IMR-90 (cell line): ENCODE data around the gene GCNT2. TPM values are rescaled to one million over a fixed set of nuclear protein-coding genes. Genes with fewer than 3 reads are reported as not detected.

ENCODE experiments used
- ATAC-seq: fragments of 200-7000 bp; cut with Tn5 transposase; 2 replicates; pipeline ENCODE4 v1.9.1; 2020; ENCODE audit warnings: low read depth, mild to moderate bottlenecking, moderate library complexity
- BruUV-seq: library from RNA; stranded (reverse); fragments of 400-500 nt; replicated peaks from 2 replicates; lab custom pipeline; 2021; lab: Mats Ljungman, UMichigan
- CTCF ChIA-PET: fragments of 300-600 bp; formaldehyde crosslinking; extraction: SDS; loops from one replicate; lab custom pipeline; 2021; ENCODE audit warnings: antibody characterized with exemption; lab: Yijun Ruan, JAX
- POLR2A ChIA-PET: fragments of 300-600 bp; sonication (Branson Sonifier 250); formaldehyde crosslinking; loops from one replicate; lab custom pipeline; 2022; ENCODE audit warnings: antibody characterized with exemption; ENCODE audit not compliant: unreplicated experiment; lab: Charles Lee
- DNase-seq: peaks from one replicate; pipeline ENCODE4 v3.0.0; 2013
- H2AFZ ChIP-seq: replicated peaks from 2 replicates; pipeline ENCODE3; 2013; ENCODE audit warnings: low read length, mild to moderate bottlenecking; ENCODE audit not compliant: poor library complexity
- H2AK5ac ChIP-seq: 2 replicates; pipeline ENCODE4 v1.6.1; 2013; ENCODE audit warnings: low read depth, low read length, inconsistent platforms
- H2AK9ac ChIP-seq: replicated peaks from 2 replicates; pipeline ENCODE3; 2013; ENCODE audit warnings: mild to moderate bottlenecking, low read depth, low read length, moderate library complexity; ENCODE audit not compliant: poor library complexity
- H2BK120ac ChIP-seq: 2 replicates; pipeline ENCODE4 v1.6.1; 2013; ENCODE audit warnings: low read depth, low read length, inconsistent platforms
- H2BK15ac ChIP-seq: 3 replicates; pipeline ENCODE4 v1.6.1; 2013; ENCODE audit warnings: low read depth, low read length, inconsistent platforms
- H2BK20ac ChIP-seq: 2 replicates; pipeline ENCODE4 v1.6.1; 2013; ENCODE audit warnings: low read depth, mild to moderate bottlenecking, inconsistent platforms, low read length, moderate library complexity
- H2BK5ac ChIP-seq: 2 replicates; pipeline ENCODE4 v1.6.1; 2013; ENCODE audit warnings: mild to moderate bottlenecking, low read depth, low read length, inconsistent platforms; ENCODE audit not compliant: poor library complexity, severe bottlenecking
- H3K14ac ChIP-seq: replicated peaks from 2 replicates; pipeline ENCODE4 v1.6.1; 2013; ENCODE audit warnings: low read depth, low read length, inconsistent platforms
- H3K18ac ChIP-seq: 2 replicates; pipeline ENCODE4 v1.6.1; 2013; ENCODE audit warnings: low read depth, low read length, control low read depth
- H3K23ac ChIP-seq: 2 replicates; pipeline ENCODE4 v1.6.1; 2013; ENCODE audit warnings: low read depth, low read length, inconsistent platforms
- H3K27ac ChIP-seq: 2 replicates; pipeline ENCODE4 v1.5.1; 2013; ENCODE audit warnings: mild to moderate bottlenecking, control low read depth, low read length; ENCODE audit not compliant: insufficient read depth
- H3K27me3 ChIP-seq: 2 replicates; pipeline ENCODE4 v1.6.1; 2013; ENCODE audit warnings: low read length; ENCODE audit not compliant: control insufficient read depth, insufficient read depth
- H3K36me3 ChIP-seq: 2 replicates; pipeline ENCODE4 v1.6.1; 2013; ENCODE audit warnings: low read length, mixed read lengths; ENCODE audit not compliant: control insufficient read depth, insufficient read depth
- H3K4ac ChIP-seq: 2 replicates; pipeline ENCODE4 v1.6.1; 2013; ENCODE audit warnings: low read depth, low read length, inconsistent platforms
- H3K4me1 ChIP-seq: 2 replicates; pipeline ENCODE4 v1.6.1; 2013; ENCODE audit warnings: low read length, mixed read lengths; ENCODE audit not compliant: control insufficient read depth, insufficient read depth
- H3K4me2 ChIP-seq: 2 replicates; pipeline ENCODE4 v1.6.1; 2013; ENCODE audit warnings: low read depth, mild to moderate bottlenecking, control low read depth, low read length, moderate library complexity
- H3K4me3 ChIP-seq: 2 replicates; pipeline ENCODE4 v1.5.1; 2013; ENCODE audit warnings: low read depth, mild to moderate bottlenecking, control low read depth, low read length, moderate library complexity; ENCODE audit not compliant: insufficient read depth
- H3K56ac ChIP-seq: 2 replicates; pipeline ENCODE4 v1.6.1; 2013; ENCODE audit warnings: low read length, inconsistent platforms; ENCODE audit not compliant: insufficient read depth; ENCODE audit errors: extremely low read depth
- H3K79me1 ChIP-seq, 2 experiments: 2 replicates each; pipeline ENCODE4 v1.6.1; 2013; ENCODE audit warnings: low read length in 2 of 2, inconsistent platforms in 1 of 2, low read depth in 1 of 2
- H3K9ac ChIP-seq: 2 replicates; pipeline ENCODE4 v1.6.1; 2013; ENCODE audit warnings: low read depth, low read length, control low read depth
- H3K9me1 ChIP-seq: 2 replicates; pipeline ENCODE4 v1.6.1; 2013; ENCODE audit warnings: low read length, inconsistent platforms; ENCODE audit not compliant: insufficient read depth
- H3K9me3 ChIP-seq: 2 replicates; pipeline ENCODE4 v1.6.1; 2013; ENCODE audit warnings: low read length; ENCODE audit not compliant: control insufficient read depth, insufficient read depth
- H4K20me1 ChIP-seq: 2 replicates; pipeline ENCODE4 v1.6.1; 2013; ENCODE audit warnings: low read length, inconsistent platforms; ENCODE audit not compliant: insufficient read depth
- H4K5ac ChIP-seq: 2 replicates; pipeline ENCODE4 v1.6.1; 2013; ENCODE audit warnings: mild to moderate bottlenecking, low read depth, low read length, control low read depth
- H4K8ac ChIP-seq, 2 experiments: 2 replicates each; pipeline ENCODE4 v1.6.1; 2013; ENCODE audit warnings: low read depth in 2 of 2, low read length in 2 of 2, control low read depth in 1 of 2, inconsistent platforms in 1 of 2
- H4K91ac ChIP-seq: 2 replicates; pipeline ENCODE4 v1.6.1; 2013; ENCODE audit warnings: low read depth, low read length, inconsistent platforms; ENCODE audit not compliant: insufficient read depth
- CEBPB ChIP-seq: IDR thresholded peaks from 2 replicates; pipeline ENCODE4 v1.6.1; 2012; ENCODE audit warnings: low read depth, low read length, improper control_type of control experiment
- CHD1 ChIP-seq: IDR thresholded peaks from 2 replicates; pipeline ENCODE4 v1.6.1; 2012; ENCODE audit warnings: low read depth, low read length, improper control_type of control experiment
- MAFK ChIP-seq: IDR thresholded peaks from 2 replicates; pipeline ENCODE4 v1.6.1; 2012; ENCODE audit warnings: low read depth, low read length, improper control_type of control experiment
- MAZ ChIP-seq: IDR thresholded peaks from 2 replicates; pipeline ENCODE4 v1.6.1; 2012; ENCODE audit warnings: low read depth, mild to moderate bottlenecking, low read length, improper control_type of control experiment, moderate library complexity, borderline replicate concordance
- MXI1 ChIP-seq: IDR thresholded peaks from 2 replicates; pipeline ENCODE4 v1.6.1; 2012; ENCODE audit warnings: low read depth, mild to moderate bottlenecking, low read length, moderate library complexity, borderline replicate concordance
- NFE2L2 ChIP-seq: fragments of 150-350 bp; IDR thresholded peaks from 2 replicates; pipeline ENCODE4 v1.6.1; 2016; ENCODE audit warnings: low read depth, mild to moderate bottlenecking, low read length
- POLR2A ChIP-seq: IDR thresholded peaks from 2 replicates; pipeline ENCODE4 v1.6.1; 2012; ENCODE audit warnings: mild to moderate bottlenecking, low read depth, low read length
- RCOR1 ChIP-seq: IDR thresholded peaks from 2 replicates; pipeline ENCODE4 v1.6.1; 2012; ENCODE audit warnings: mild to moderate bottlenecking, low read length, improper control_type of control experiment; ENCODE audit not compliant: insufficient replicate concordance
- RFX5 ChIP-seq: IDR thresholded peaks from 2 replicates; pipeline ENCODE4 v1.8.0; 2012; ENCODE audit warnings: low read depth, mild to moderate bottlenecking, low read length, moderate library complexity
- SMC3 ChIP-seq: fragments of 150-350 bp; IDR thresholded peaks from 2 replicates; pipeline ENCODE4 v1.6.1; 2016; ENCODE audit warnings: low read depth, mild to moderate bottlenecking, antibody characterized with exemption, low read length, moderate library complexity
- WGBS, 2 experiments: methylation state at CpG; one replicate each; pipeline versions ENCODE4 v1.1.5 to v1.1.7; 2013; ENCODE audit warnings: missing lambda C conversion rate in 2 of 2; ENCODE audit not compliant: insufficient read length in 1 of 2; ENCODE audit errors: extremely low coverage in 2 of 2; 5-methylcytosine and 5-hydroxymethylcytosine counted together
- dilution Hi-C: fragments of 300-500 bp; cut with HindIII; formaldehyde crosslinking; loops from one replicate; pipeline ENCODE4 v1.14.3; 2018; ENCODE audit warnings: low sequenced_read_pairs; ENCODE audit not compliant: unreplicated experiment
- in situ Hi-C: fragments of 300-500 bp; cut with MboI; formaldehyde crosslinking; loops from 3 replicates; pipeline ENCODE4 v1.14.3; 2019; ENCODE audit warnings: low sequenced_read_pairs, inconsistent platforms, mixed read lengths
- intact Hi-C: fragments of 100-400 bp; cut with micrococcal nuclease; formaldehyde crosslinking; loops from 2 replicates; pipeline ENCODE4 v1.10.0; 2022
- polyA plus RNA-seq, 3 experiments: library from polyadenylated mRNA; depleted of rRNA; stranded (reverse); fragments of >200 nt; gene quantifications; 2 replicates each; pipeline ENCODE4 v1.2.3, GENCODE V29; 2012; ENCODE audit warnings: low replicate concordance in 1 of 3
- total RNA-seq: library from RNA; depleted of rRNA; stranded (reverse); fragments of >200 nt; gene quantifications from 2 replicates; pipeline ENCODE4 v1.2.3, GENCODE V29; 2012
- TF ChIP-seq, protein P1 (sequence below): fragments of 150-350 bp; IDR thresholded peaks from 2 replicates; pipeline ENCODE4 v1.6.1; 2016; ENCODE audit warnings: low read depth, mild to moderate bottlenecking, low read length, moderate library complexity, borderline replicate concordance
- TF ChIP-seq, protein P2 (sequence below): fragments of 150-350 bp; IDR thresholded peaks from 2 replicates; pipeline ENCODE4 v1.6.1; 2017; ENCODE audit warnings: mild to moderate bottlenecking, antibody characterized with exemption, low read length, low read depth
- TF ChIP-seq, protein P3 (sequence below): conservative IDR thresholded peaks from 2 replicates; pipeline ENCODE4 v1.5.1; 2012; ENCODE audit warnings: mild to moderate bottlenecking, low read depth, low read length, improper control_type of control experiment

The GCNT2 gene
- total and polyA plus RNA-seq, 2 of the 4 experiments (the other 2 are of a cell fraction), result 0.34 to 0.90 TPM

DNA sequence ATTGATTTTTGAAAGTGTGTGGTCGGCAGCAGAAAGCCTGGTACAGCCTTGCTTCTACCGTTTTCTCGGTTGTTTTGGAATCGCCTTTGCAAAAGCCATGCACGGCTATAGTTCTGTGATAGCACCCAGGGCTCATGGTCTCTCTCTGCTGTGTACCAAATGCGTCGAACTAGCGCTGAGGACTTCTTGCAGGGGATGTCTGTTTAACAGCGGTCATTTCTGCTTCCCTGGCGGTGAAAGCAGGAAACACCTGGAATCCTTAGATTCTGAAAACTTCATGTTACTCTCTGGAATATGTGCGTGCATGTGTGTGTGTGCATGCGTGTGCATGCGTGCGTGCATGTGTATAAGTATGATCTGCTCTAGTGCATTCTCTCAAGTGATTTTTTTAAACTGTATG, 26.1 kb upstream of the GCNT2 start:
- Histone ChIP-seq H3K27ac (no peak overlapping the region), H2BK5ac (no peak overlapping the region), H3K4ac (no peak overlapping the region), H3K18ac (no peak overlapping the region), H3K79me1 (no peaks in the 10 kb centered on the region), H4K91ac (no peak overlapping the region), H2BK15ac (no peak overlapping the region), H3K27me3 (no peaks in the 10 kb centered on the region), H3K56ac (no peak overlapping the region), H4K8ac (no peak overlapping the region), H3K9ac (no peak overlapping the region), H3K4me2 (no peak overlapping the region), H2AK9ac (no peak overlapping the region), H3K9me1 (no peaks in the 10 kb centered on the region), H3K23ac (no peak overlapping the region), H2AFZ (no peak overlapping the region), H3K4me1 (no peaks in the 10 kb centered on the region), H3K36me3 (no peaks in the 10 kb centered on the region), H3K4me3 (no peak overlapping the region), H3K9me3 (peaks cover 3% of the 10 kb centered on the region; the same call in 1 of the 2 replicates), H2BK120ac (no peak overlapping the region), H2AK5ac (no peak overlapping the region), H2BK20ac (no peak overlapping the region), H4K20me1 (no peaks in the 10 kb centered on the region), H4K5ac (no peak overlapping the region), H3K14ac (no peak overlapping the region)
- no peak for DNase-seq
- dilution Hi-C loops (no loop called here), intact Hi-C loops (no loop called here), in situ Hi-C loops (loop anchor here (25.0 kb wide), 2 partner anchors 567 to 1067 kb away; no protein-coding TSS in a partner anchor)
- ChIA-PET POLR2A (no interaction called here), CTCF (no interaction called here)
- ATAC-seq, result no peak
- no TSS peak for BruUV-seq
- WGBS, 2 experiments, result 80% methylated on average over 7 of the region's 14 CpGs; no CpG with 5 or more reads in 1 of the 2 experiments
- TF ChIP-seq CEBPB (no peak), CHD1 (no peak), NFE2L2 (no peak), POLR2A (no peak), RCOR1 (no peak), MAFK (no peak), RFX5 (no peak), MXI1 (no peak), SMC3 (no peak), MAZ (no peak)
- TF ChIP-seq, protein P1, sequence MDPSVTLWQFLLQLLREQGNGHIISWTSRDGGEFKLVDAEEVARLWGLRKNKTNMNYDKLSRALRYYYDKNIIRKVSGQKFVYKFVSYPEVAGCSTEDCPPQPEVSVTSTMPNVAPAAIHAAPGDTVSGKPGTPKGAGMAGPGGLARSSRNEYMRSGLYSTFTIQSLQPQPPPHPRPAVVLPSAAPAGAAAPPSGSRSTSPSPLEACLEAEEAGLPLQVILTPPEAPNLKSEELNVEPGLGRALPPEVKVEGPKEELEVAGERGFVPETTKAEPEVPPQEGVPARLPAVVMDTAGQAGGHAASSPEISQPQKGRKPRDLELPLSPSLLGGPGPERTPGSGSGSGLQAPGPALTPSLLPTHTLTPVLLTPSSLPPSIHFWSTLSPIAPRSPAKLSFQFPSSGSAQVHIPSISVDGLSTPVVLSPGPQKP, result no peak
- TF ChIP-seq, protein P2, sequence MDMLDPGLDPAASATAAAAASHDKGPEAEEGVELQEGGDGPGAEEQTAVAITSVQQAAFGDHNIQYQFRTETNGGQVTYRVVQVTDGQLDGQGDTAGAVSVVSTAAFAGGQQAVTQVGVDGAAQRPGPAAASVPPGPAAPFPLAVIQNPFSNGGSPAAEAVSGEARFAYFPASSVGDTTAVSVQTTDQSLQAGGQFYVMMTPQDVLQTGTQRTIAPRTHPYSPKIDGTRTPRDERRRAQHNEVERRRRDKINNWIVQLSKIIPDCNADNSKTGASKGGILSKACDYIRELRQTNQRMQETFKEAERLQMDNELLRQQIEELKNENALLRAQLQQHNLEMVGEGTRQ, result no peak
- TF ChIP-seq, protein P3, sequence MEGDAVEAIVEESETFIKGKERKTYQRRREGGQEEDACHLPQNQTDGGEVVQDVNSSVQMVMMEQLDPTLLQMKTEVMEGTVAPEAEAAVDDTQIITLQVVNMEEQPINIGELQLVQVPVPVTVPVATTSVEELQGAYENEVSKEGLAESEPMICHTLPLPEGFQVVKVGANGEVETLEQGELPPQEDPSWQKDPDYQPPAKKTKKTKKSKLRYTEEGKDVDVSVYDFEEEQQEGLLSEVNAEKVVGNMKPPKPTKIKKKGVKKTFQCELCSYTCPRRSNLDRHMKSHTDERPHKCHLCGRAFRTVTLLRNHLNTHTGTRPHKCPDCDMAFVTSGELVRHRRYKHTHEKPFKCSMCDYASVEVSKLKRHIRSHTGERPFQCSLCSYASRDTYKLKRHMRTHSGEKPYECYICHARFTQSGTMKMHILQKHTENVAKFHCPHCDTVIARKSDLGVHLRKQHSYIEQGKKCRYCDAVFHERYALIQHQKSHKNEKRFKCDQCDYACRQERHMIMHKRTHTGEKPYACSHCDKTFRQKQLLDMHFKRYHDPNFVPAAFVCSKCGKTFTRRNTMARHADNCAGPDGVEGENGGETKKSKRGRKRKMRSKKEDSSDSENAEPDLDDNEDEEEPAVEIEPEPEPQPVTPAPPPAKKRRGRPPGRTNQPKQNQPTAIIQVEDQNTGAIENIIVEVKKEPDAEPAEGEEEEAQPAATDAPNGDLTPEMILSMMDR, result no peak
